H1 (cell line): Measurements from ENCODE around the gene PRSS16. TPM values are rescaled to one million over a fixed set of nuclear protein-coding genes. Genes with fewer than 3 reads are reported as not detected.

Experiments used
- KDM4A ChIP-seq: IDR thresholded peaks from one replicate; pipeline ENCODE4 v1.7.1; 2012; ENCODE audit warnings: low read depth, mild to moderate bottlenecking, moderate library complexity, low read length, inconsistent platforms; ENCODE audit not compliant: severe bottlenecking
- KDM5A ChIP-seq: fragments of 200-600 bp; IDR thresholded peaks from 2 replicates; pipeline ENCODE4 v1.7.1; 2012; ENCODE audit warnings: mild to moderate bottlenecking, low read length, inconsistent platforms, mixed read lengths
- RFX5 ChIP-seq: IDR thresholded peaks from 2 replicates; pipeline ENCODE4 v1.6.1; 2011; ENCODE audit warnings: low read depth, low read length, improper control_type of control experiment, borderline replicate concordance
- RNF2 ChIP-seq: fragments of 200-900, 300-1000 bp; sonication (generic); IDR thresholded peaks from 2 replicates; pipeline ENCODE4 v1.7.1; 2016; ENCODE audit warnings: borderline replicate concordance, low read depth, mild to moderate bottlenecking, antibody characterized with exemption, low read length; ENCODE audit not compliant: poor library complexity, severe bottlenecking; ENCODE audit errors: missing control alignments
- SP2 ChIP-seq: IDR thresholded peaks from 2 replicates; pipeline ENCODE4 v1.6.1; 2012; ENCODE audit warnings: mild to moderate bottlenecking, low read length, inconsistent platforms
- polyA plus RNA-seq, 7 experiments: library from polyadenylated mRNA; depleted of rRNA in 3 of 7; stranded (reverse) in 5 of 7; unstranded in 2 of 7; fragments of >200 nt in 5 of 7; fragments of 200-250 nt in 2 of 7; gene quantifications; 1 replicate in 5 of 7; 2 replicates in 1 of 7; 4 replicates in 1 of 7; pipeline versions ENCODE4 v1.2.1 to v1.2.3, GENCODE V29; 2011 to 2013; ENCODE audit warnings: missing spikeins in 2 of 7, mixed read lengths in 2 of 7
- total RNA-seq: library from RNA; stranded (reverse); fragmentation: NEBNext Ultra II Directional; extraction: Animal tissue kit (Norgen Biotek cat#: 25700); gene quantifications from 2 replicates; pipeline ENCODE4 v1.2.1, GENCODE V29; 2021
- TF ChIP-seq, protein P1 (sequence below): IDR thresholded peaks from 2 replicates; pipeline ENCODE4 v1.6.1; 2012; ENCODE audit warnings: low read length, inconsistent platforms

The PRSS16 gene
- total and polyA plus RNA-seq, 2 of the 8 experiments (the other 6 are each of a cell fraction or from before 2014, with no cell fraction given), result 20.2 to 38.9 TPM

- TF ChIP-seq SP2 (no peak), RFX5 (no peak), KDM5A (no peak), RNF2 (no peak), KDM4A (peak; percentile 32)
- TF ChIP-seq, protein P1, sequence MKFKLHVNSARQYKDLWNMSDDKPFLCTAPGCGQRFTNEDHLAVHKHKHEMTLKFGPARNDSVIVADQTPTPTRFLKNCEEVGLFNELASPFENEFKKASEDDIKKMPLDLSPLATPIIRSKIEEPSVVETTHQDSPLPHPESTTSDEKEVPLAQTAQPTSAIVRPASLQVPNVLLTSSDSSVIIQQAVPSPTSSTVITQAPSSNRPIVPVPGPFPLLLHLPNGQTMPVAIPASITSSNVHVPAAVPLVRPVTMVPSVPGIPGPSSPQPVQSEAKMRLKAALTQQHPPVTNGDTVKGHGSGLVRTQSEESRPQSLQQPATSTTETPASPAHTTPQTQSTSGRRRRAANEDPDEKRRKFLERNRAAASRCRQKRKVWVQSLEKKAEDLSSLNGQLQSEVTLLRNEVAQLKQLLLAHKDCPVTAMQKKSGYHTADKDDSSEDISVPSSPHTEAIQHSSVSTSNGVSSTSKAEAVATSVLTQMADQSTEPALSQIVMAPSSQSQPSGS, result peak; percentile 61; the same call in 1 of the 2 replicates
Observed at GRCh38 chr6:27280064-27280539, 32.6 kb downstream of the PRSS16 start (continued).
